Omental fat pad (tissue), 4 donors: ENCODE measurements around the gene SORCS2. TPM values are rescaled to one million over a fixed set of nuclear protein-coding genes. Genes with fewer than 3 reads are reported as not detected.

Experiments
- ATAC-seq: fragments of 150-250 bp; one replicate; pipeline ENCODE4 v1.9.1; 2016; ENCODE audit warnings: mild to moderate bottlenecking, moderate library complexity; ENCODE audit not compliant: low FRiP score
- DNase-seq: peaks from one replicate; pipeline ENCODE4 v3.0.0-alpha.2; 2019; ENCODE audit warnings: low spot score
- CTCF ChIP-seq, 3 donors: fragments of 450-650 bp; IDR thresholded peaks; one replicate each; pipeline ENCODE4 v1.5.1; 2016 to 2017; ENCODE audit warnings: antibody characterized with exemption in 3 of 3, mild to moderate bottlenecking in 3 of 3, moderate library complexity in 2 of 3
- total RNA-seq, 4 donors: library from RNA; depleted of rRNA; stranded (reverse); fragments of >200 nt; gene quantifications; one replicate each; pipeline ENCODE4 v1.1.0, GENCODE V29; 2016

SORCS2 gene
- total RNA-seq, 4 donors from 2014 or later, result 0.63 to 4.6 (median 1.2) TPM

GRCh38 chr4:7326306-7326692 is 134.0 kb downstream of the SORCS2 start:
- ATAC-seq, result no peak
- TF ChIP-seq CTCF (IDR thresholded peaks at IDR 0.05), result no peak
- DNase-seq, result no peak

- ATAC-seq, result no peak
- DNase-seq, result no peak
- no peak for TF ChIP-seq CTCF (IDR thresholded peaks at IDR 0.05)
Observed at GRCh38 chr4:7326693-7327340, 134.5 kb downstream of the SORCS2 start.

GRCh38 chr4:7327341-7327885 is 135.1 kb downstream of the SORCS2 start:
- no peak for TF ChIP-seq CTCF (IDR thresholded peaks at IDR 0.05)
- no peak for ATAC-seq
- no peak for DNase-seq

- no peak for DNase-seq
- no peak for ATAC-seq
- TF ChIP-seq CTCF (IDR thresholded peaks at IDR 0.05), result no peak
Observed at GRCh38 chr4:7328162-7328912, 136.0 kb downstream of the SORCS2 start.

GRCh38 chr4:7328913-7329638 is 136.7 kb downstream of the SORCS2 start:
- DNase-seq, result no peak
- no peak for TF ChIP-seq CTCF (IDR thresholded peaks at IDR 0.05)
- no peak for ATAC-seq

- ATAC-seq (no peak), DNase-seq (no peak)
- TF ChIP-seq CTCF (IDR thresholded peaks at IDR 0.05), result no peak
Observed at GRCh38 chr4:7330031-7330596, 137.8 kb downstream of the SORCS2 start.
